Left ventricle myocardium inferior (tissue), 1 donor: ENCODE measurements around the gene MED31. TPM values are rescaled to one million over a fixed set of nuclear protein-coding genes. Genes with fewer than 3 reads are reported as not detected.
"Not testable (repeated sequence)": the region's sequence is repeated elsewhere in the genome, so short reads cannot be mapped to it uniquely, and the experiment has no call there.

Source experiments
- DNase-seq: peaks from one replicate; pipeline ENCODE4 v3.0.0-alpha.2; 2020
- H3K27ac ChIP-seq: fragments of 200-600 bp; replicated peaks from 2 replicates; pipeline ENCODE4 v1.8.0; 2021
- H3K27me3 ChIP-seq: fragments of 200-600 bp; 2 replicates; pipeline ENCODE4 v1.8.0; 2021; ENCODE audit warnings: low read depth
- H3K36me3 ChIP-seq: fragments of 200-600 bp; 2 replicates; pipeline ENCODE4 v1.8.0; 2021
- H3K4me1 ChIP-seq: fragments of 200-600 bp; 2 replicates; pipeline ENCODE4 v1.8.0; 2021
- H3K4me3 ChIP-seq: fragments of 200-600 bp; 2 replicates; pipeline ENCODE4 v1.8.0; 2021; ENCODE audit warnings: mild to moderate bottlenecking, moderate library complexity
- H3K9me3 ChIP-seq: fragments of 200-600 bp; replicated peaks from 2 replicates; pipeline ENCODE4 v1.8.0; 2021
- CTCF ChIP-seq: fragments of 200-600 bp; IDR thresholded peaks from 2 replicates; pipeline ENCODE4 v1.8.0; 2021; ENCODE audit warnings: antibody characterized with exemption, mild to moderate bottlenecking, borderline replicate concordance
- intact Hi-C: fragments of 100-400 bp; cut with micrococcal nuclease; formaldehyde crosslinking; loops from one replicate; pipeline ENCODE4 v1.11.0; 2022
- total RNA-seq: library from RNA; stranded (reverse); fragmentation: NEBNext Ultra II Directional; extraction: Animal tissue kit (Norgen Biotek cat#: 25700); gene quantifications from one replicate; pipeline ENCODE4 v1.2.1, GENCODE V29; 2021
- donor health status: DM: no; HTN: yes; CAD: no; lungs with severe emphysema.

The MED31 gene
- total RNA-seq, 1 donor from 2014 or later: 14.1 TPM

DNA sequence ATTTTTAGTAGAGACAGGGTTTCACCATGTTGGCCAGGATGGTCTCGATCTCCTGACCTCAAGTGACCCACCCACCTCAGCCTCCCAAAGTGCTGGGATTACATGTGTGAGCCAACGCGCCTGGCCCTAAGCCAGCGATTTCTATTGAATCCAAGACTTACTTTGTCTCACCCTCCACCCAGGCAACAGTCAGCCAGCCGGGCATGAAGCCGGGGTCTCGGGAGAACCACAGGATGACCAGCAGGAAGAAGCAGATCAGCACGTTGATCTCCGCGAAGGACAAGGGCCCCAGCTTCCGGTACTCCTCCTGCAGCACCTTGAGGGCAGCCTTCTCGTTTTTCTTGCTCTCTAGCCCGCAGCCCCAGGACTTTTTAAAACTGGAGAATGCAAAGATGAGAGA is 44.2 kb upstream of the MED31 start:
- no peak overlapping the region for H3K27ac ChIP-seq
- intact Hi-C loops: no loop called here
- no peak for DNase-seq
- no peaks in the 10 kb centered on the region for H3K4me1 ChIP-seq
- H3K36me3 ChIP-seq: no peaks in the 10 kb centered on the region
- H3K27me3 ChIP-seq: peaks cover 48% of the 10 kb centered on the region
- no peaks in the 10 kb centered on the region for H3K9me3 ChIP-seq
- no peak overlapping the region for H3K4me3 ChIP-seq
- no peak for TF ChIP-seq CTCF

- TF ChIP-seq CTCF: no peak
- H3K4me1 ChIP-seq: no peaks in the 10 kb centered on the region
- no peak overlapping the region for H3K27ac ChIP-seq
- no peak for DNase-seq
- no peak overlapping the region for H3K4me3 ChIP-seq
- H3K9me3 ChIP-seq: no peaks in the 10 kb centered on the region
- no peaks in the 10 kb centered on the region for H3K36me3 ChIP-seq
- intact Hi-C loops: no loop called here
- peaks cover 53% of the 10 kb centered on the region for H3K27me3 ChIP-seq
Observed at GRCh38 chr17:6695051-6695450, 43.6 kb upstream of the MED31 start.

- intact Hi-C loops, H3K4me3 ChIP-seq, H3K36me3 ChIP-seq, H3K27ac ChIP-seq, H3K4me1 ChIP-seq, DNase-seq, H3K9me3 ChIP-seq: not testable (repeated sequence)
- peaks cover 62% of the 10 kb centered on the region for H3K27me3 ChIP-seq
Observed at GRCh38 chr17:6691958-6692357, 40.6 kb upstream of the MED31 start.

DNA sequence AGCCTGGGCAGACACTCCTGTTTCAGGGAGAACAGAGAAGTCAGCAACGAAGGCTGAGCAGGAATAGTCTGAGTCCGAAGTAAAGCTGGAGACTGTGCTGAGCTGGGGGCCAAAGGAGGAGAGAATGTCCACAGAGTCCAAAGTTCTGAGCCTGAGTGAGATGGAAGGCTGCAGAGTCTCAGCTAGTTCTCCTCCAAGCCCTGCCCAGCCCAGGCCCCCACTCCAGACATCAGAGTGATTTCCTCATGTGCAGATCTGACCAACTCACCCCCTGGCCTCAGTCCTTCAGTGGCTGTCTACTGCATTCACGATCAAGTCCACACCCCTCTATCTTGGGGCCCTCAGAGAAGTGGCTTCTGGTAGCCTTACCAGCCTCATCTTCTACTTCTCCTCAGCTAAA is 40.1 kb upstream of the MED31 start:
- intact Hi-C loops: no loop called here
- Histone ChIP-seq H3K27me3 (peaks cover 62% of the 10 kb centered on the region), H3K27ac (no peak overlapping the region), H3K4me3 (no peak overlapping the region), H3K36me3 (no peaks in the 10 kb centered on the region), H3K9me3 (no peaks in the 10 kb centered on the region), H3K4me1 (no peaks in the 10 kb centered on the region)
- no peak for TF ChIP-seq CTCF
- DNase-seq: no peak

- no peak overlapping the region for H3K4me3 ChIP-seq
- TF ChIP-seq CTCF: no peak
- H3K27me3 ChIP-seq: peaks cover 63% of the 10 kb centered on the region
- no peaks in the 10 kb centered on the region for H3K36me3 ChIP-seq
- no peak for DNase-seq
- intact Hi-C loops: no loop called here
- no peaks in the 10 kb centered on the region for H3K9me3 ChIP-seq
- no peak overlapping the region for H3K27ac ChIP-seq
- no peaks in the 10 kb centered on the region for H3K4me1 ChIP-seq
Observed at GRCh38 chr17:6690641-6691040, 39.2 kb upstream of the MED31 start.

DNA sequence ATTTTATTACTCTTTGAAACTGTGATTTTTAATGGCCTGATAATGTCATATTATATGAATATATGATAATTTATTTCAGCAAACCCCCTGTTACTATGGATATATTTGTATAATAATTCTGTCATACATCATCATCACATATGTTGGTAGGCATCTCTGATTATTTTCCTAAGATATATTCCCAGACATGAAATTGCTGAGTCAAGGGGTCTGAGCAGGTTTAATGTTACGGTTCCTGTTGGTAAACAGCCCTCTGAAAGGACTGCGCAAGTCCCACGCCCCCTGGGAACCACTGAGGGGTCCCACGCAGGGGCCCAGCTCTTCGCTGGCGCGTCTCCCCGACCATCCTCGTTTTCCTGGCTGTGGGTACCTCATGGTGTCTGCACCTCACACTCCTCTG is 37.5 kb upstream of the MED31 start:
- TF ChIP-seq CTCF: no peak
- peaks cover 63% of the 10 kb centered on the region for H3K27me3 ChIP-seq
- intact Hi-C loops: no loop called here
- H3K9me3 ChIP-seq: no peaks in the 10 kb centered on the region
- DNase-seq: no peak
- no peaks in the 10 kb centered on the region for H3K4me1 ChIP-seq
- H3K27ac ChIP-seq: no peak overlapping the region
- H3K36me3 ChIP-seq: no peaks in the 10 kb centered on the region
- no peak overlapping the region for H3K4me3 ChIP-seq
